Colonic mucosa (tissue), 4 donors: Measurements from ENCODE around the gene IL1RL1. TPM values are rescaled to one million over a fixed set of nuclear protein-coding genes. Genes with fewer than 3 reads are reported as not detected.
"Not testable (repeated sequence)": the region's sequence is repeated elsewhere in the genome, so short reads cannot be mapped to it uniquely, and the experiment has no call there.

Experiments used
- DNase-seq: peaks from one replicate; pipeline ENCODE4 v3.0.0-alpha.2; 2020
- H3K27ac ChIP-seq: fragments of 200-600 bp; one replicate; pipeline ENCODE4 v1.8.0; 2021
- H3K27me3 ChIP-seq: fragments of 200-600 bp; one replicate; pipeline ENCODE4 v1.8.0; 2021
- H3K36me3 ChIP-seq: fragments of 200-600 bp; one replicate; pipeline ENCODE4 v1.8.0; 2021
- H3K4me1 ChIP-seq: fragments of 200-600 bp; one replicate; pipeline ENCODE4 v1.8.0; 2021; ENCODE audit warnings: mild to moderate bottlenecking
- H3K4me3 ChIP-seq: fragments of 200-600 bp; one replicate; pipeline ENCODE4 v1.8.0; 2021
- H3K9ac ChIP-seq, 2 donors: one replicate each; pipeline ENCODE4 v1.7.0; 2013; ENCODE audit warnings: control low read depth in 2 of 2, low read depth in 2 of 2, low read length in 2 of 2
- H3K9me3 ChIP-seq: fragments of 200-600 bp; one replicate; pipeline ENCODE4 v1.8.0; 2021
- intact Hi-C: fragments of 100-400 bp; cut with DNase I; formaldehyde crosslinking; loops from one replicate; pipeline ENCODE4 v1.14.1; 2022
- total RNA-seq, 2 donors: library from RNA; stranded (reverse); fragmentation: NEBNext Ultra II Directional in 1 of 2; extraction: Animal tissue kit (Norgen Biotek cat#: 25700) in 1 of 2; gene quantifications; one replicate each; pipeline ENCODE4 v1.2.1, GENCODE V29; 2021
- TF ChIP-seq, protein P1 (sequence below): fragments of 200-600 bp; IDR thresholded peaks from one replicate; pipeline ENCODE4 v1.8.0; 2022; ENCODE audit warnings: antibody characterized with exemption, mild to moderate bottlenecking
- donor health status: healthy.
- donor health status: DM: no; HTN: no; CAD: no.
- donor health status: DM: no; HTN: no; CAD: no.

Gene IL1RL1
- total RNA-seq, 2 donors from 2014 or later: 1.2 to 2.1 TPM

DNA sequence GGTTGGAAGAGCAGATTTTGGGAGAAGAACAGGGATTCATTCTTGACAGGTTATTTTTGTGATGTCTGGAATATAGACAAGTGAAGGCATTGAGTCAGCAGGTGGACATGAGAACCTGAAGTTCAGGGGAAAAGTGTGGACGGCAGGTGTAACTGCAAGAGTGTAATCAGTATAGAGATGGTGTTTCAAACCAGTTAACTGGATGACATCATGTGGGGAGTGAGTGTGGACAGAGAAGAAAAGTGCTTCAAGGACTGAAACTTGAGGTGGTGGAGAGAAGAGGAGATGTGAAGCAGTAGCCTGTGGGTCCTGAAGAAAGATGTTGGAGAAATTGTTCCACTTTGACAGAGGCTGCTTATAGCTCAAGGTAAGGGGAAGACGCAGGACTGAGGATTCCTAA is 7.1 kb downstream of the IL1RL1 start:
- Histone ChIP-seq H3K4me3 (no peak overlapping the region), H3K27me3 (no peaks in the 10 kb centered on the region), H3K36me3 (no peaks in the 10 kb centered on the region), H3K9me3 (no peaks in the 10 kb centered on the region), H3K9ac (no peak overlapping the region), H3K27ac (no peak overlapping the region), H3K4me1 (peaks cover 3% of the 10 kb centered on the region)
- intact Hi-C loops: no loop called here
- TF ChIP-seq, protein P1, sequence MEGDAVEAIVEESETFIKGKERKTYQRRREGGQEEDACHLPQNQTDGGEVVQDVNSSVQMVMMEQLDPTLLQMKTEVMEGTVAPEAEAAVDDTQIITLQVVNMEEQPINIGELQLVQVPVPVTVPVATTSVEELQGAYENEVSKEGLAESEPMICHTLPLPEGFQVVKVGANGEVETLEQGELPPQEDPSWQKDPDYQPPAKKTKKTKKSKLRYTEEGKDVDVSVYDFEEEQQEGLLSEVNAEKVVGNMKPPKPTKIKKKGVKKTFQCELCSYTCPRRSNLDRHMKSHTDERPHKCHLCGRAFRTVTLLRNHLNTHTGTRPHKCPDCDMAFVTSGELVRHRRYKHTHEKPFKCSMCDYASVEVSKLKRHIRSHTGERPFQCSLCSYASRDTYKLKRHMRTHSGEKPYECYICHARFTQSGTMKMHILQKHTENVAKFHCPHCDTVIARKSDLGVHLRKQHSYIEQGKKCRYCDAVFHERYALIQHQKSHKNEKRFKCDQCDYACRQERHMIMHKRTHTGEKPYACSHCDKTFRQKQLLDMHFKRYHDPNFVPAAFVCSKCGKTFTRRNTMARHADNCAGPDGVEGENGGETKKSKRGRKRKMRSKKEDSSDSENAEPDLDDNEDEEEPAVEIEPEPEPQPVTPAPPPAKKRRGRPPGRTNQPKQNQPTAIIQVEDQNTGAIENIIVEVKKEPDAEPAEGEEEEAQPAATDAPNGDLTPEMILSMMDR: no peak
- no peak for DNase-seq

DNA sequence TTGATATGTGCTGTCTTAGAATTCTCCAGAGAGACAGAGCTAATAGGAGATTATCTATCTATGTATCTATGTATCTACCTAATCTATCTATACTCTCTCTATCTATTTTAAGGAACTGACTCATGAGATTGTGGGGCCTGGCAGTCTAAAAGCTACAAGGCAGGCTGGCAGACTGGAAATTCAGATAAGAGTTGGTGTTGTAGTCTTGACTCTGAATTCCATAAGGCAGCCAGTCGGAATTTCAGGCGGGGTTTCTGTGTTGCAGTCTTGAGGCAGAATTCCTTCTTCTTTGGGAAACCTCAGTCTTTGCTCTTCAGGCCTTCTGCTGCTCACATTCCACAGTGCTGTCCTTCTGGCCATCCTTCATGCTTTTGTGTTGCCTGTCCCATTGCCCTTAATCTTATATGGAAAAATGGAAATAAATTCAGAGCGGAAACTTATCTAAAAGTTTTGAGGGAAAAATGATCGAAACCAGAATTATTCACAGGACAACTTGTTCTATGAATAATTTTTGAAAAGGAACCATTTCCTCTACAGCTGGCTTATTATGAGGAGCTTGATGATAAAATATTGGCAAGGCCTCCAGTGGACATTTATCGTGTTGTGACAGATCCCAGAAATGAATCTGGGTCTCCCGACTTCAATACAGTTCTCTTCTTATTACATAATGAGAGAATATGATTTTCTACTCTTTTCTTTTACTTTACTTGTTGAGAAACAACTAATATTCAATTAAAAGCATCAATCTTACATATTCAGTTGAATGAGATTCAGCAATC is 10.8 kb downstream of the IL1RL1 start:
- Histone ChIP-seq H3K9me3 (no peaks in the 10 kb centered on the region), H3K27ac (no peak overlapping the region), H3K36me3 (no peaks in the 10 kb centered on the region), H3K27me3 (no peaks in the 10 kb centered on the region), H3K9ac (no peak overlapping the region), H3K4me1 (peaks cover 3% of the 10 kb centered on the region), H3K4me3 (no peak overlapping the region)
- TF ChIP-seq, protein P1: no peak
- DNase-seq: no peak
- intact Hi-C loops: no loop called here

DNA sequence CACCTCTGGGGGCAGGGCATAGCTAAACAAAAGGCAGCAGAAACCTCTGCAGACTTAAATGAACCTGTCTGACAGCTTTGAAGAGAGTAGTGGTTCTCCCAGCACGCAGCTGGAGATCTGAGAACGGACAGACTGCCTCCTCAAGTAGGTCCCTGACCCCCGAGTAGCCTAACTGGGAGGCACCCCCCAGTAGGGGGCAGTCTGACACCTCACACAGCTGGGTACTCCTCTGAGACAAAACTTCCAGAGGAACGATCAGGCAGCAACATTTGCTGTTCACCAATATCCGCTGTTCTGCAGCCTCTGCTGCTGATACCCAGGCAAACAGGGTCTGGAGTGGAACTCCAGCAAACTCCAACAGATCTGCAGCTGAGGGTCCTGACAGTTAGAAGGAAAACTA is 13.6 kb downstream of the IL1RL1 start:
- H3K9me3 ChIP-seq, H3K4me1 ChIP-seq, H3K4me3 ChIP-seq, H3K27ac ChIP-seq, H3K9ac ChIP-seq, DNase-seq, H3K27me3 ChIP-seq, H3K36me3 ChIP-seq, intact Hi-C loops: not testable (repeated sequence)

DNA sequence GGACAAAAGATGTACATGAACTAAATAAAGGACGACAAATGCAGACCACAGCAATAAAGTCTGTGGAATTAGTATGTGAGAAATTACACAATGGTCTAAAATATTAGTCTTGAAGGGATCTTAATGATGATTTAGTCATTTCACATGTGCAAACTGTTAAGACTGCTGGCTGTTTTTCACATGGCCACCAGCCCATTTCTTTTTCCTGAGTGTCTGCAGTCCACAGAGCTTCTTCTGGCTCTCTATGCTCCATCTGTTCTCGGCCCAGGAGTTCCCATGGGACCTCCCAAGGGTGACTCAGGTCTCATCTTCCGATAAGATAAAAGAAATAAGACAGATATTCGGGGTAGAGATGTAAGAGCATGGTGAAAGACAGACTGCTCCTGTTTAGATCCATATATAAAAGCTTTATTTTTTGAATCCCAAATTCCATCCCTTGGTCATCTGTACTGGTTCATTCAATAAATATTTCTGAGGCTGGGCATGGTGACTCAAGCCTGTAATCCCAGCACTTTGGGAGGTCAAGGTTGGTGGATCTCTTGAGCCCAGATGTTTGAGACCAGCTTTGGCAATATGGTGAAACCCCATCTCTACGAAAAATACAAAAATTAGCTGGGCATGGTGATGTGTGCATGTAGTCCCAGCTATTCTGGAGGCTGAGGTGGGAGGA is 20.1 kb downstream of the IL1RL1 start:
- Histone ChIP-seq H3K27ac (no peak overlapping the region), H3K4me3 (no peak overlapping the region), H3K27me3 (no peaks in the 10 kb centered on the region), H3K9ac (no peak overlapping the region), H3K9me3 (no peaks in the 10 kb centered on the region), H3K4me1 (no peaks in the 10 kb centered on the region), H3K36me3 (no peaks in the 10 kb centered on the region)
- DNase-seq: no peak
- TF ChIP-seq, protein P1: no peak
- intact Hi-C loops: no loop called here

DNA sequence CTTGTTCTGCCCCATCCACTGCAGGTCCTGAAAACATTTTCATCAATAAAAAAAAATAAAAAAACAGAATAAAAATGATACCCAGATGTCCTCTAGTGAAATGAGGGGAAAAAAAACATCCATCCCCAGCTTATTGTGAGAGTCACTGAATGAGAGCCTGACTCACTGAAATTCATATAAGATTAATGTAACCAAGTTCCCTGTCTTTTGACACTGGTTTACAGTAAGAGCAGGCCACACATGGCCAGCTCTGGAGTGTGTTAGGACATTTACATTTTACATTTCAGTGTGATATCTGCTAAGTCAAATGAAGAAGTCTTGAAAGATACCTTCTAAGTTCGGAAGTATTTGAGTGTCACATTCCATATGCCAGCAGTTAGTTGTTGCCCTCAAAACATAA is 23.1 kb downstream of the IL1RL1 start:
- H3K9me3 ChIP-seq: no peaks in the 10 kb centered on the region
- H3K27me3 ChIP-seq: no peaks in the 10 kb centered on the region
- H3K36me3 ChIP-seq: no peaks in the 10 kb centered on the region
- H3K4me3 ChIP-seq: no peak overlapping the region
- H3K9ac ChIP-seq: no peak overlapping the region
- H3K27ac ChIP-seq: no peak overlapping the region
- H3K4me1 ChIP-seq: no peaks in the 10 kb centered on the region
- TF ChIP-seq, protein P1: no peak
- intact Hi-C loops: no loop called here
- DNase-seq: no peak

DNA sequence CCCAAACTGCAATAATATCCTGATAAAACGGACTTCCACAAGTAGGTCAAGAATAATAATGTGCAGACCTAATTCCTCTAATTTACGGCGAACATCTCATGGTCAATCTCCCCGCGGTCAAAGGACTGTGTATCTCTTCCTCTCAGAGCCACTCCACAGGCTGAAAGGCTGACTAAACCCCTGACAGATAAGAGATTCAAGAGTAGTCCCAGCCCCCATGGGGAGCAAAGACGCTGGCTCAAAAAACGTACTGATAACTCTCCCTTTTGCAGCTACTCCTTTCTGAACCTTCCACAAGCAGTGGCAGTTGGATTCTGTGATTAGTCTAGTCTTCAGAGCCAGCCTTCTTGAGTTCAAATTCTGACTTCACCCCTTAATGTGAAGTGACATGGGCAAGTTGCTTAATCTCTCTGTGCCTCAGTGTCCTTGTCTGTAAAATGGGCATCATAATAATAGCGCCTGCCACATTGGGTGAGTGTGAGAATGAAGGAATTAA is 24.6 kb downstream of the IL1RL1 start:
- Histone ChIP-seq H3K4me1 (no peaks in the 10 kb centered on the region), H3K36me3 (no peaks in the 10 kb centered on the region), H3K9me3 (no peaks in the 10 kb centered on the region), H3K4me3 (no peak overlapping the region), H3K27ac (no peak overlapping the region), H3K9ac (no peak overlapping the region), H3K27me3 (no peaks in the 10 kb centered on the region)
- intact Hi-C loops: no loop called here
- no peak for DNase-seq
- TF ChIP-seq, protein P1: no peak
